GM12878 (cell line): ENCODE data around the gene MSL3B.

Source experiments
- ATAC-seq: fragments of 200-7000 bp; cut with Tn5 transposase; 3 replicates; pipeline ENCODE4 v1.9.1; 2020; ENCODE audit warnings: mild to moderate bottlenecking, moderate library complexity
- BruUV-seq: library from RNA; stranded (reverse); fragments of 400-500 nt; replicated peaks from 2 replicates; lab custom pipeline; 2021; lab: Mats Ljungman, UMichigan
- CTCF ChIA-PET: fragments of 300-600 bp; sonication (Branson Sonifier 250); formaldehyde crosslinking; extraction: SDS; loops from one replicate; lab custom pipeline; 2021; ENCODE audit warnings: inconsistent platforms; lab: Yijun Ruan, JAX
- POLR2A ChIA-PET: fragments of 350-600 bp; formaldehyde crosslinking; extraction: SDS; loops from one replicate; lab custom pipeline; 2021; ENCODE audit warnings: inconsistent platforms; lab: Charles Lee
- RAD21 ChIA-PET: fragments of 300-600 bp; sonication (Branson Sonifier 250); formaldehyde crosslinking; loops from one replicate; lab custom pipeline; 2023; ENCODE audit warnings: antibody characterized with exemption; ENCODE audit not compliant: unreplicated experiment; lab: Charles Lee
- SMC1A ChIA-PET: fragments of 300-600 bp; sonication (Branson Sonifier 250); formaldehyde crosslinking; loops from one replicate; lab custom pipeline; 2023; ENCODE audit not compliant: unreplicated experiment, uncharacterized antibody; lab: Charles Lee
- DNase-seq: peaks from one replicate; pipeline ENCODE4 v3.0.0-alpha.2; 2011; ENCODE audit warnings: low read depth, low spot score
- FAIRE-seq: peaks from 3 replicates; lab custom pipeline; 2011; peaks lifted over from hg19 to GRCh38; lab: Jason Lieb, UNC
- H2AFZ ChIP-seq: 2 replicates; pipeline ENCODE4 v1.6.0; 2011; ENCODE audit warnings: low read depth, low read length, control low read depth; ENCODE audit not compliant: control insufficient read depth
- H3K27ac ChIP-seq: 2 replicates; pipeline ENCODE4 v1.5.1; 2011; ENCODE audit warnings: control low read depth; ENCODE audit not compliant: control insufficient read depth, insufficient read depth
- H3K27me3 ChIP-seq, 2 experiments: replicated peaks in 1 of 2; 2 replicates each; pipeline versions ENCODE4 v1.6.0 to v1.6.1; 2011; ENCODE audit warnings: low read length in 1 of 2; ENCODE audit not compliant: control insufficient read depth in 2 of 2, insufficient read depth in 2 of 2
- H3K36me3 ChIP-seq, 2 experiments: 2 replicates each; pipeline ENCODE4 v1.5.1; 2011; ENCODE audit warnings: low read length in 1 of 2; ENCODE audit not compliant: control insufficient read depth in 2 of 2, insufficient read depth in 2 of 2
- H3K4me1 ChIP-seq: 2 replicates; pipeline ENCODE4 v1.6.1; 2011; ENCODE audit warnings: mild to moderate bottlenecking, low read length, moderate library complexity, mixed read lengths; ENCODE audit not compliant: control insufficient read depth, insufficient read depth
- H3K4me2 ChIP-seq: 2 replicates; pipeline ENCODE4 v1.6.0; 2011; ENCODE audit warnings: control low read depth; ENCODE audit not compliant: control insufficient read depth, insufficient read depth
- H3K4me3 ChIP-seq: fragments of 200-600 bp; sonication (generic); 2 replicates; pipeline ENCODE4 v1.5.1; 2016
- H3K79me2 ChIP-seq: 2 replicates; pipeline ENCODE4 v1.6.0; 2011; ENCODE audit warnings: low read length; ENCODE audit not compliant: control insufficient read depth, insufficient read depth
- H3K9ac ChIP-seq: 2 replicates; pipeline ENCODE4 v1.8.0; 2011; ENCODE audit warnings: low read length, control low read depth, mixed read lengths; ENCODE audit not compliant: control insufficient read depth, insufficient read depth
- H3K9me3 ChIP-seq: replicated peaks from 3 replicates; pipeline ENCODE4 v1.5.1; 2011; ENCODE audit warnings: mild to moderate bottlenecking, low read length; ENCODE audit not compliant: control insufficient read depth, insufficient read depth
- H4K20me1 ChIP-seq: 2 replicates; pipeline ENCODE4 v1.6.0; 2011; ENCODE audit not compliant: control insufficient read depth, insufficient read depth
- BRCA1 ChIP-seq: IDR thresholded peaks from 2 replicates; pipeline ENCODE4 v1.6.1; 2011; ENCODE audit warnings: low read depth, low read length, improper control_type of control experiment
- CREB1 ChIP-seq: IDR thresholded peaks from 2 replicates; pipeline ENCODE4 v1.6.1; 2012; ENCODE audit warnings: low read depth, mild to moderate bottlenecking, inconsistent platforms
- CREM ChIP-seq: IDR thresholded peaks from 2 replicates; pipeline ENCODE4 v1.6.1; 2014; ENCODE audit warnings: antibody characterized with exemption, low read depth
- MYB ChIP-seq: fragments of 150-350 bp; IDR thresholded peaks from 2 replicates; pipeline ENCODE4 v1.6.1; 2014; ENCODE audit warnings: mild to moderate bottlenecking, low read depth, low read length, borderline replicate concordance
- SIX5 ChIP-seq: IDR thresholded peaks from 2 replicates; pipeline ENCODE4 v1.6.1; 2011; ENCODE audit warnings: mild to moderate bottlenecking, low read depth, low read length, moderate library complexity; ENCODE audit not compliant: severe bottlenecking
- SPI1 ChIP-seq: IDR thresholded peaks from 2 replicates; pipeline ENCODE4 v1.6.1; 2011; ENCODE audit warnings: low read depth, mild to moderate bottlenecking, low read length, moderate library complexity, borderline replicate concordance; ENCODE audit not compliant: insufficient read depth
- SRF ChIP-seq, 2 experiments: IDR thresholded peaks; 2 replicates each; pipeline ENCODE4 v1.6.1; 2011; ENCODE audit warnings: low read depth in 2 of 2, low read length in 2 of 2, mild to moderate bottlenecking in 1 of 2, moderate library complexity in 1 of 2
- SUPT20H ChIP-seq: IDR thresholded peaks from 2 replicates; pipeline ENCODE4 v1.6.1; 2011; ENCODE audit warnings: low read depth, mild to moderate bottlenecking, low read length, moderate library complexity, borderline replicate concordance; ENCODE audit not compliant: control insufficient read depth
- ZBTB40 ChIP-seq: fragments of 450-650 bp; IDR thresholded peaks from 2 replicates; pipeline ENCODE4 v1.6.1; 2016; ENCODE audit warnings: mild to moderate bottlenecking, moderate library complexity, borderline replicate concordance
- ZZZ3 ChIP-seq: IDR thresholded peaks from 2 replicates; pipeline ENCODE4 v1.6.1; 2011; ENCODE audit warnings: low read depth; ENCODE audit not compliant: control insufficient read depth, insufficient read length
- WGBS: methylation state at CpG from one replicate; pipeline ENCODE4 v1.1.6; 2016; ENCODE audit warnings: low lambda C conversion rate; ENCODE audit not compliant: insufficient replicate concordance, insufficient coverage; ENCODE audit errors: missing lambda C conversion rate; 5-methylcytosine and 5-hydroxymethylcytosine counted together
- in situ Hi-C: fragments of 300-500 bp; cut with MboI; formaldehyde crosslinking; loops from 9 replicates; pipeline ENCODE4 v1.14.3; 2018; ENCODE audit warnings: mixed read lengths
- intact Hi-C: fragments of 100-400 bp; cut with micrococcal nuclease; formaldehyde crosslinking; loops from one replicate; pipeline ENCODE4 v1.14.2; 2022; ENCODE audit not compliant: unreplicated experiment
- TF ChIP-seq, protein P1 (sequence below): IDR thresholded peaks from 2 replicates; pipeline ENCODE4 v1.6.1; 2012; ENCODE audit warnings: mild to moderate bottlenecking, low read depth, low read length
- TF ChIP-seq, protein P2 (sequence below): IDR thresholded peaks from 2 replicates; pipeline ENCODE4 v1.6.1; 2011; ENCODE audit warnings: borderline replicate concordance, low read depth, mild to moderate bottlenecking, moderate library complexity, low read length; ENCODE audit not compliant: insufficient read depth, poor library complexity, severe bottlenecking

The MSL3B gene

GRCh38 chr2:233845301-233846060 lies 22.7 kb downstream of the MSL3B start:
- Histone ChIP-seq H3K79me2 (peaks cover 6% of the 10 kb centered on the region), H2AFZ (no peak overlapping the region), H3K4me1 (no peaks in the 10 kb centered on the region), H4K20me1 (no peaks in the 10 kb centered on the region), H3K4me2 (no peak overlapping the region), H3K27ac (no peak overlapping the region), H3K4me3 (no peak overlapping the region), H3K27me3 (no peaks in the 10 kb centered on the region), H3K9me3 (no peaks in the 10 kb centered on the region), H3K9ac (no peak overlapping the region), H3K36me3 (peaks cover 50 to 55% of the 10 kb centered on the region in 2 experiments)
- ATAC-seq (peak; percentile 40; the same call in 2 of the 3 replicates), FAIRE-seq (no peak), DNase-seq (no peak)
- SMC1A ChIA-PET = interaction anchor here (0.6 to 1.2 kb wide), 2 partner anchors 12 to 1497 kb away, joined by 3 to 4 read pairs; no protein-coding TSS in a partner anchor
- in situ Hi-C loops = no loop called here
- no TSS peak for BruUV-seq
- WGBS = 94% methylated on average over 1 of the region's 1 CpG
- CTCF ChIA-PET = interaction anchor here (0.7 to 3.7 kb wide), 2 partner anchors 12 to 14 kb away, joined by 3 to 11 read pairs; no protein-coding TSS in a partner anchor
- POLR2A ChIA-PET = interaction anchor here (0.5 kb wide), 1 partner anchor 75 kb away, joined by 4 read pairs; no protein-coding TSS in a partner anchor
- RAD21 ChIA-PET = no interaction called here
- intact Hi-C loops = no loop called here
- TF ChIP-seq, protein P1, sequence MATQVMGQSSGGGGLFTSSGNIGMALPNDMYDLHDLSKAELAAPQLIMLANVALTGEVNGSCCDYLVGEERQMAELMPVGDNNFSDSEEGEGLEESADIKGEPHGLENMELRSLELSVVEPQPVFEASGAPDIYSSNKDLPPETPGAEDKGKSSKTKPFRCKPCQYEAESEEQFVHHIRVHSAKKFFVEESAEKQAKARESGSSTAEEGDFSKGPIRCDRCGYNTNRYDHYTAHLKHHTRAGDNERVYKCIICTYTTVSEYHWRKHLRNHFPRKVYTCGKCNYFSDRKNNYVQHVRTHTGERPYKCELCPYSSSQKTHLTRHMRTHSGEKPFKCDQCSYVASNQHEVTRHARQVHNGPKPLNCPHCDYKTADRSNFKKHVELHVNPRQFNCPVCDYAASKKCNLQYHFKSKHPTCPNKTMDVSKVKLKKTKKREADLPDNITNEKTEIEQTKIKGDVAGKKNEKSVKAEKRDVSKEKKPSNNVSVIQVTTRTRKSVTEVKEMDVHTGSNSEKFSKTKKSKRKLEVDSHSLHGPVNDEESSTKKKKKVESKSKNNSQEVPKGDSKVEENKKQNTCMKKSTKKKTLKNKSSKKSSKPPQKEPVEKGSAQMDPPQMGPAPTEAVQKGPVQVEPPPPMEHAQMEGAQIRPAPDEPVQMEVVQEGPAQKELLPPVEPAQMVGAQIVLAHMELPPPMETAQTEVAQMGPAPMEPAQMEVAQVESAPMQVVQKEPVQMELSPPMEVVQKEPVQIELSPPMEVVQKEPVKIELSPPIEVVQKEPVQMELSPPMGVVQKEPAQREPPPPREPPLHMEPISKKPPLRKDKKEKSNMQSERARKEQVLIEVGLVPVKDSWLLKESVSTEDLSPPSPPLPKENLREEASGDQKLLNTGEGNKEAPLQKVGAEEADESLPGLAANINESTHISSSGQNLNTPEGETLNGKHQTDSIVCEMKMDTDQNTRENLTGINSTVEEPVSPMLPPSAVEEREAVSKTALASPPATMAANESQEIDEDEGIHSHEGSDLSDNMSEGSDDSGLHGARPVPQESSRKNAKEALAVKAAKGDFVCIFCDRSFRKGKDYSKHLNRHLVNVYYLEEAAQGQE = no peak
- no peak for TF ChIP-seq CREM
- TF ChIP-seq ZBTB40 = no peak
- no peak for TF ChIP-seq CREB1
- no peak for TF ChIP-seq SIX5
- TF ChIP-seq MYB = no peak
- TF ChIP-seq SUPT20H = no peak
- TF ChIP-seq SPI1 = peak; percentile 24; the same call in 1 of the 2 replicates
- no peak for TF ChIP-seq BRCA1
- TF ChIP-seq SRF (IDR thresholded peaks at IDR 0.05; ENCODE audit: low read depth in 2 of 2, low read length in 2 of 2) = no peak
- TF ChIP-seq, protein P2, sequence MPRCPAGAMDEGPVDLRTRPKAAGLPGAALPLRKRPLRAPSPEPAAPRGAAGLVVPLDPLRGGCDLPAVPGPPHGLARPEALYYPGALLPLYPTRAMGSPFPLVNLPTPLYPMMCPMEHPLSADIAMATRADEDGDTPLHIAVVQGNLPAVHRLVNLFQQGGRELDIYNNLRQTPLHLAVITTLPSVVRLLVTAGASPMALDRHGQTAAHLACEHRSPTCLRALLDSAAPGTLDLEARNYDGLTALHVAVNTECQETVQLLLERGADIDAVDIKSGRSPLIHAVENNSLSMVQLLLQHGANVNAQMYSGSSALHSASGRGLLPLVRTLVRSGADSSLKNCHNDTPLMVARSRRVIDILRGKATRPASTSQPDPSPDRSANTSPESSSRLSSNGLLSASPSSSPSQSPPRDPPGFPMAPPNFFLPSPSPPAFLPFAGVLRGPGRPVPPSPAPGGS = no peak
- no peak for TF ChIP-seq ZZZ3
